GM12878 (cell line): Measurements from ENCODE around the gene BNIP5. TPM values are rescaled to one million over a fixed set of nuclear protein-coding genes. Genes with fewer than 3 reads are reported as not detected.
A peak's percentile ranks its signal among the peaks of the same experiment; 100 is the strongest.

Experiments
- ATAC-seq: fragments of 200-7000 bp; cut with Tn5 transposase; 3 replicates; pipeline ENCODE4 v1.9.1; 2020; ENCODE audit warnings: mild to moderate bottlenecking, moderate library complexity
- BruUV-seq: library from RNA; stranded (reverse); fragments of 400-500 nt; replicated peaks from 2 replicates; lab custom pipeline; 2021; lab: Mats Ljungman, UMichigan
- CTCF ChIA-PET: fragments of 300-600 bp; sonication (Branson Sonifier 250); formaldehyde crosslinking; extraction: SDS; loops from one replicate; lab custom pipeline; 2021; ENCODE audit warnings: inconsistent platforms; lab: Yijun Ruan, JAX
- POLR2A ChIA-PET: fragments of 350-600 bp; formaldehyde crosslinking; extraction: SDS; loops from one replicate; lab custom pipeline; 2021; ENCODE audit warnings: inconsistent platforms; lab: Charles Lee
- RAD21 ChIA-PET: fragments of 300-600 bp; sonication (Branson Sonifier 250); formaldehyde crosslinking; loops from one replicate; lab custom pipeline; 2023; ENCODE audit warnings: antibody characterized with exemption; ENCODE audit not compliant: unreplicated experiment; lab: Charles Lee
- SMC1A ChIA-PET: fragments of 300-600 bp; sonication (Branson Sonifier 250); formaldehyde crosslinking; loops from one replicate; lab custom pipeline; 2023; ENCODE audit not compliant: unreplicated experiment, uncharacterized antibody; lab: Charles Lee
- DNase-seq: peaks from one replicate; pipeline ENCODE4 v3.0.0-alpha.2; 2011; ENCODE audit warnings: low read depth, low spot score
- FAIRE-seq: peaks from 3 replicates; lab custom pipeline; 2011; peaks lifted over from hg19 to GRCh38; lab: Jason Lieb, UNC
- H2AFZ ChIP-seq: 2 replicates; pipeline ENCODE4 v1.6.0; 2011; ENCODE audit warnings: low read depth, low read length, control low read depth; ENCODE audit not compliant: control insufficient read depth
- H3K27ac ChIP-seq: 2 replicates; pipeline ENCODE4 v1.5.1; 2011; ENCODE audit warnings: control low read depth; ENCODE audit not compliant: control insufficient read depth, insufficient read depth
- H3K27me3 ChIP-seq, 2 experiments: replicated peaks in 1 of 2; 2 replicates each; pipeline versions ENCODE4 v1.6.0 to v1.6.1; 2011; ENCODE audit warnings: low read length in 1 of 2; ENCODE audit not compliant: control insufficient read depth in 2 of 2, insufficient read depth in 2 of 2
- H3K36me3 ChIP-seq, 2 experiments: 2 replicates each; pipeline ENCODE4 v1.5.1; 2011; ENCODE audit warnings: low read length in 1 of 2; ENCODE audit not compliant: control insufficient read depth in 2 of 2, insufficient read depth in 2 of 2
- H3K4me1 ChIP-seq: 2 replicates; pipeline ENCODE4 v1.6.1; 2011; ENCODE audit warnings: mild to moderate bottlenecking, low read length, moderate library complexity, mixed read lengths; ENCODE audit not compliant: control insufficient read depth, insufficient read depth
- H3K4me2 ChIP-seq: 2 replicates; pipeline ENCODE4 v1.6.0; 2011; ENCODE audit warnings: control low read depth; ENCODE audit not compliant: control insufficient read depth, insufficient read depth
- H3K4me3 ChIP-seq: fragments of 200-600 bp; sonication (generic); 2 replicates; pipeline ENCODE4 v1.5.1; 2016
- H3K79me2 ChIP-seq: 2 replicates; pipeline ENCODE4 v1.6.0; 2011; ENCODE audit warnings: low read length; ENCODE audit not compliant: control insufficient read depth, insufficient read depth
- H3K9ac ChIP-seq: 2 replicates; pipeline ENCODE4 v1.8.0; 2011; ENCODE audit warnings: low read length, control low read depth, mixed read lengths; ENCODE audit not compliant: control insufficient read depth, insufficient read depth
- H3K9me3 ChIP-seq: replicated peaks from 3 replicates; pipeline ENCODE4 v1.5.1; 2011; ENCODE audit warnings: mild to moderate bottlenecking, low read length; ENCODE audit not compliant: control insufficient read depth, insufficient read depth
- H4K20me1 ChIP-seq: 2 replicates; pipeline ENCODE4 v1.6.0; 2011; ENCODE audit not compliant: control insufficient read depth, insufficient read depth
- POLR2A ChIP-seq: IDR thresholded peaks from 2 replicates; pipeline ENCODE4 v1.6.1; 2011; ENCODE audit warnings: low read depth, mild to moderate bottlenecking, low read length
- RELA ChIP-seq: fragments of 450-650 bp; IDR thresholded peaks from 2 replicates; pipeline ENCODE4 v1.8.0; 2014; ENCODE audit warnings: borderline replicate concordance; ENCODE audit not compliant: partially characterized antibody
- RUNX3 ChIP-seq: IDR thresholded peaks from 2 replicates; pipeline ENCODE4 v1.6.1; 2012; ENCODE audit warnings: low read length, inconsistent platforms
- WGBS: methylation state at CpG from one replicate; pipeline ENCODE4 v1.1.6; 2016; ENCODE audit warnings: low lambda C conversion rate; ENCODE audit not compliant: insufficient replicate concordance, insufficient coverage; ENCODE audit errors: missing lambda C conversion rate; 5-methylcytosine and 5-hydroxymethylcytosine counted together
- in situ Hi-C: fragments of 300-500 bp; cut with MboI; formaldehyde crosslinking; loops from 9 replicates; pipeline ENCODE4 v1.14.3; 2018; ENCODE audit warnings: mixed read lengths
- intact Hi-C: fragments of 100-400 bp; cut with micrococcal nuclease; formaldehyde crosslinking; loops from one replicate; pipeline ENCODE4 v1.14.2; 2022; ENCODE audit not compliant: unreplicated experiment
- polyA plus RNA-seq, 11 experiments: library from polyadenylated mRNA; depleted of rRNA in 4 of 11; unstranded in 6 of 11; stranded (reverse) in 5 of 11; fragments of >200 nt; fragmentation: Nextera tagmentation in 4 of 11; fragmentation: Illumina TruSeq in 1 of 11; extraction: Ambion mirVana in 4 of 11; extraction: Trizol in 1 of 11; gene quantifications; 1 replicate in 1 of 11; 2 replicates in 10 of 11; pipeline versions ENCODE4 v1.2.1 to v1.2.3, GENCODE V29; 2011 to 2016; ENCODE audit warnings: inconsistent platforms in 2 of 11, missing spikeins in 2 of 11, low read depth in 1 of 11
- total RNA-seq, 4 experiments: library from RNA; depleted of rRNA in 3 of 4; stranded (reverse); fragments of >200 nt in 3 of 4; fragmentation: Illumina TruSeq in 1 of 4; extraction: Trizol in 1 of 4; gene quantifications; 2 replicates each; pipeline versions ENCODE4 v1.2.1 to v1.2.3, GENCODE V29; 2013 to 2021

The BNIP5 gene
- total and polyA plus RNA-seq, 10 of the 15 experiments (the other 5 are each of a cell fraction or from before 2014, with no cell fraction given), result 0.02 to 0.68 (median 0.05) TPM; not detected in 2

DNA sequence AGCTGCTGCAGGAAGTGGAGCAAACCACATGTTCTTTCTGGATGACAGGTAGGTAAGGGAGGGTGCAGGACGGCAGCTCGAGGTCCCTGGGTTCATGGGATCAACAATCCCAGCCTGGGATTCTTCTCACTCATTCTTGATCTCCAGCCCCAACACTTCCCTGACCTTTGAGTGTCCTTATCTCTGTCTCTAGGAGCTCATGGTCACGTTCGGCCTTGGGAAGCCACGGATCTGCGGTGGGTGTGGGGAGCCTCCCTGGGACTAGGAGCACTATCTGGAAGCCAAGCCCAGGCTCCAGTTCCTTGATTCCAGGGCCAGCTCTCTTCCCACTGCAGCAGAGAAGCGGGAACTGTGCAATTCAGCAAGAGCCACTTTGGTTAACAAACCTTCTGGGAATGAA, 27.5 kb downstream of the BNIP5 start:
- CTCF ChIA-PET, result interaction anchor here (1.3 to 15.8 kb wide), 3 partner anchors 26 to 50 kb away, joined by 4 to 313 read pairs (median 7); no protein-coding TSS in a partner anchor
- H3K79me2 ChIP-seq, result no peaks in the 10 kb centered on the region
- peak; percentile 40; the same call in 1 of the 2 replicates for TF ChIP-seq RUNX3
- no peak for TF ChIP-seq POLR2A
- TF ChIP-seq, all 136 proteins: peak for 1
- Histone ChIP-seq H4K20me1 (no peaks in the 10 kb centered on the region), H3K36me3 (no peaks in the 10 kb centered on the region), H3K27ac (no peak overlapping the region), H2AFZ (no peak overlapping the region), H3K9ac (no peak overlapping the region), H3K4me2 (no peak overlapping the region), H3K9me3 (no peaks in the 10 kb centered on the region; the same call in 2 of the 3 replicates), H3K27me3 (no peaks in the 10 kb centered on the region), H3K4me3 (no peak overlapping the region), H3K4me1 (peaks cover 22% of the 10 kb centered on the region)
- ATAC-seq, result no peak
- no TSS peak for BruUV-seq
- ChIA-PET SMC1A (interaction anchor here (1.2 to 6.1 kb wide), 3 partner anchors 12 to 56 kb away, joined by 3 to 41 read pairs (median 3); no protein-coding TSS in a partner anchor), RAD21 (interaction anchor here (2.4 kb wide), 1 partner anchor 49 kb away, joined by 6 read pairs; no protein-coding TSS in a partner anchor), POLR2A (no interaction called here)
- intact Hi-C loops (loop anchor here (10.0 kb wide), 1 partner anchor 184 kb away; no protein-coding TSS in a partner anchor), in situ Hi-C loops (no loop called here)
- DNase-seq, result no peak
- 66% methylated on average over 7 of the region's 7 CpGs for WGBS
- FAIRE-seq, result no peak

DNA sequence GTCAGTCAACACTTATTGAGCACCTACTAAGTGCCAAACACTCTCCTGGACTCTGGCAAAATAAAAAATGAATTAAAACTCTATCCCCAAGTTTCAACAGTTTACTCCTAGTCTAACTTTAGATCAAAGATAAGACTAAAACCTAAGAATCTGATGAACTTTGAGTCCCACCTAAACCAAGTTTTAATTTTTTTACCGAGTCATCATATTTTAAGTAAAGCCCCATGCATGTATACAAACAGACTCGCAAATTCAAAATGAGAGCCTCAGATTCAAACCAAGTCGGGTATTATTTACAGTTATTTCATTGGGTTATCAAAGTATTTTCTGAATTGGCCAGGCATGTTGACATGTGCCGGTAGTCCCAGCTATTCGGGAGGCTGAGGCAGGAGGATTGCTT, 28.2 kb downstream of the BNIP5 start:
- ATAC-seq, result no peak
- no TSS peak for BruUV-seq

More for the DNA sequence above, 28.2 kb downstream of the BNIP5 start:
- H4K20me1 ChIP-seq, result no peaks in the 10 kb centered on the region
- TF ChIP-seq RELA, result no peak
- TF ChIP-seq, all 136 proteins: peak for 0
- no peak overlapping the region for H3K4me3 ChIP-seq
- DNase-seq (no peak), FAIRE-seq (no peak)
- no peak overlapping the region for H3K9ac ChIP-seq
- no peaks in the 10 kb centered on the region for H3K79me2 ChIP-seq
- SMC1A ChIA-PET, result interaction anchor here (1.2 to 11.4 kb wide), 3 partner anchors 26 to 54 kb away, joined by 3 to 188 read pairs (median 41); no protein-coding TSS in a partner anchor
- WGBS, result 88% methylated on average over 5 of the region's 5 CpGs
- peaks cover 21% of the 10 kb centered on the region for H3K4me1 ChIP-seq
- intact Hi-C loops, result loop anchor here (10.0 kb wide), 1 partner anchor 184 kb away; no protein-coding TSS in a partner anchor
- no peaks in the 10 kb centered on the region; the same call in 2 of the 3 replicates for H3K9me3 ChIP-seq
- H3K27ac ChIP-seq, result no peak overlapping the region
- CTCF ChIA-PET, result interaction anchor here (0.5 to 15.8 kb wide), 4 partner anchors 32 to 93 kb away, joined by 3 to 313 read pairs (median 4); no protein-coding TSS in a partner anchor
- H3K36me3 ChIP-seq, result no peaks in the 10 kb centered on the region
- H3K27me3 ChIP-seq, result no peaks in the 10 kb centered on the region
- H3K4me2 ChIP-seq, result no peak overlapping the region
- POLR2A ChIA-PET, result no interaction called here
- RAD21 ChIA-PET, result interaction anchor here (1.1 to 2.4 kb wide), 2 partner anchors 50 kb away, joined by 5 to 6 read pairs; no protein-coding TSS in a partner anchor
- in situ Hi-C loops, result no loop called here
- H2AFZ ChIP-seq, result no peak overlapping the region
